ENCODE data around the gene PRDM16.

DNA sequence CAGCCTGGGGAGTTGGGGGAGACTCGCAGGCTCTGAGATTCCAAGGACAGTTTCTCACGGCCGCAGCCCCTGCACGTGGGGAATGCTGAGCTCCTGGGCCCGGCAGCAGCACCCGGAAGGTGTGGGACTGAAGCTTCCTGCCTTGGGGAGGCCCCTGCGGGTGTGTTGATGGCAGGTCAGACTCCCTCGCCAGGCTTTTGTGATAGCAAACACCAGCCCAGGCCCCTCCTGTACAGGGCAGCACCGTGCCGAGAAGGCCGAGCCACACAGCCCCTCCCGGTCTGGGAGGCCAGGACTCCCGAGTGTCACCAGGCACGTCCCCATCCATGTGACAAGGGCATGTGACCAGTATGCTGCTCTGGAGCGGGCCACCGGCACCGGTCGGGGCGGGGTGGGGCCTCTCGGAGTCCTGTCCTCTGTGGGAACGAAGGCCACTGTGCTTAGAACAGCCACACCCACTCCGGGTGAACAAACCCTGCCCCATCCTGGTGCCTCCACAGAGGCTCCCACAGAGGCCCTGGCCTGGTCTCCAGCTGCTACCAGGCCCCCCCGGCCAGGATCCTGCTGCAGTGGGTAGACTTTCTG lies 354.3 kb downstream of the PRDM16 start:
- TF ChIP-seq ZFP62 (CRISPR knock-in tag; IDR thresholded peaks at IDR 0.05) (no peak; the same call in 1 of the 2 replicates), SNRNP70 (IDR thresholded peaks at IDR 0.05; ENCODE audit: low read depth, low read length) (no peak), MIER2 (CRISPR knock-in tag; IDR thresholded peaks at IDR 0.05) (peak; percentile 16; the same call in 1 of the 2 replicates)
